ENCODE data around the gene PPIE. TPM values are rescaled to one million over a fixed set of nuclear protein-coding genes. Genes with fewer than 3 reads are reported as not detected.

The PPIE gene
- polyA plus RNA-seq (2013, experiment 1 of 4) = 52.0 TPM
- 50.3 TPM for polyA plus RNA-seq (2013, experiment 2 of 4)
- polyA plus RNA-seq (2013, experiment 3 of 4) = 47.1 TPM
- 52.8 TPM for polyA plus RNA-seq (2013, experiment 4 of 4)

DNA sequence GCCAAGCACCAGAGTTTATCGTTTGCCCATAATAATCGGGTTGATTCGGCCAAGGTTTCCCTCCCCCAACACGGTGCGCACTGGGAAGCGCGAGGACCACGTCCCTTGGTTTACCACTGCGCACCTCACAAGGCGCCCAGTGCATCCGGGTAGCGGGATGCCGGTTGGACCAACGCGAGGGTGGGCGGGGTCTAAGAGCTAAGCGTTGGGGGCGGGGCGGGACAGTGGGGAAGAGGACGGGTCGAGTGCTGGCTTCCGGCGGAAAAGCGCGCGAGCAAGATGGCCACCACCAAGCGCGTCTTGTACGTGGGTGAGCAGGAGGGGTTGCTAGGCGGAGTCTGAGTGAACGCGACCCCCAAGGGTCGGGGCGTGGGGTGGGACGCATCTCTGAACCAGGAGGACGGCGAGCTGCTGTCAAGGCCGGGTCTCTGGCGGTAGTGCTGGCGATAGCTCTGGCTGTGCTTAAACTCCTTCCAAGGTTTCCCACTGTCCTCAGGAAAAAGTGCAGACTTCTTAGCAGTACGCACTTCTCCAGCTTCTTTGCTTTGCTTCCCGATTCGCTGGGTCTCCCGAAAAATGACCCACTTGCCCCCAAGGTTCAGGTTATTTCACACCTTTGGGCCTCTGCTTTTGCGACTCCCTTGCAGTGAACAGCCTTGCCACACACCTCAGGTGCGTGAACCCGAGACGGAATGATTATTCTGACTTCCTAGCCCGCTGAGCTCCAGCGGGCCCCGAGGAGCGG is at the start of gene PPIE:
TSS of gene PPIE (plus strand) at position 261 of the 745 bp plus-strand sequence. CDS start at position 280, 19 bp downstream.
- 1 to 2% methylated on average over 52 of the region's 52 CpGs for whole genome bisulfite sequencing, 2 experiments

GRCh38 chr1:39689214-39689613 is 49.5 kb upstream of the PPIE start:
- Histone ChIP-seq H3K27me3 (ENCODE audit: control insufficient read depth, insufficient read depth, low read length, poor library complexity, severe bottlenecking) (peaks cover 97% of the 10 kb centered on the region), H3K4me1 (ENCODE audit: control insufficient read depth, insufficient read depth, low read length) (peaks cover 13% of the 10 kb centered on the region), H3K27ac (ENCODE audit: insufficient read depth, low read depth, low read length, poor library complexity, severe bottlenecking) (no peak overlapping the region), H3K4me3 (ENCODE audit: insufficient read depth, low read depth, low read length) (no peak overlapping the region), H3K9me3 (ENCODE audit: control insufficient read depth, low read length) (no peaks in the 10 kb centered on the region), H3K36me3 (ENCODE audit: control insufficient read depth, insufficient read depth, low read length) (no peaks in the 10 kb centered on the region)
- WGBS, 2 experiments = 71 to 82% methylated on average over 2 of the region's 2 CpGs

More for the DNA sequence above, at the start of gene PPIE:
- Histone ChIP-seq H3K27me3 (ENCODE audit: control insufficient read depth, insufficient read depth, low read length, poor library complexity, severe bottlenecking) (peaks cover 43% of the 10 kb centered on the region), H3K27ac (ENCODE audit: insufficient read depth, low read depth, low read length, poor library complexity, severe bottlenecking) (no peak within 1 kb of the TSS), H3K36me3 (ENCODE audit: control insufficient read depth, insufficient read depth, low read length) (peaks cover 10% of the 10 kb centered on the region), H3K4me1 (ENCODE audit: control insufficient read depth, insufficient read depth, low read length) (peaks cover 3% of the 10 kb centered on the region), H3K9me3 (ENCODE audit: control insufficient read depth, low read length) (no peaks in the 10 kb centered on the region), H3K4me3 (ENCODE audit: insufficient read depth, low read depth, low read length) (peak within 1 kb of the TSS; percentile 84)

GRCh38 chr1:39689635-39690034 is 49.0 kb upstream of the PPIE start:
- Histone ChIP-seq H3K27ac (ENCODE audit: insufficient read depth, low read depth, low read length, poor library complexity, severe bottlenecking) (no peak overlapping the region), H3K36me3 (ENCODE audit: control insufficient read depth, insufficient read depth, low read length) (no peaks in the 10 kb centered on the region), H3K27me3 (ENCODE audit: control insufficient read depth, insufficient read depth, low read length, poor library complexity, severe bottlenecking) (peaks cover 97% of the 10 kb centered on the region), H3K4me1 (ENCODE audit: control insufficient read depth, insufficient read depth, low read length) (peaks cover 13% of the 10 kb centered on the region), H3K9me3 (ENCODE audit: control insufficient read depth, low read length) (no peaks in the 10 kb centered on the region), H3K4me3 (ENCODE audit: insufficient read depth, low read depth, low read length) (no peak overlapping the region)

DNA sequence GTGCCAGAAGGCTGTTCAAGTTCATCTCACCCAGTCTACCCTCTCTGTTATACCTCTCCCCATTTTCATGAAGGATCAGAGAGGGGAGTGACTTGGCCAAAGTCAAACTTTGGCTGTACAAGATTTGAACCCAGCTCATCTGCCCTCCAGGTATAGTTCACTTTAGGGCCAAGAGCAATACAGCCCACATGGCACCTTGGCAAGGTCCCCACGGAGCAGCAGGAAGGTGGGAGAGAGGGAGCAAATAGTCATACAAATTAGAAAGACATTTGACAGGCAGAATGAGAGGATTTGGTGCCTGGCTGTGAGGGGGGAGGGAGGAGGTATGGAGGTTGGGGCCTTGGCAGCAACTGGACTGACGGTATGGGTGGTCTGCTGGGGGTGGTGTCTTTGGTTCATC is 48.5 kb upstream of the PPIE start:
- Histone ChIP-seq H3K36me3 (ENCODE audit: control insufficient read depth, insufficient read depth, low read length) (no peaks in the 10 kb centered on the region), H3K4me3 (ENCODE audit: insufficient read depth, low read depth, low read length) (no peak overlapping the region), H3K9me3 (ENCODE audit: control insufficient read depth, low read length) (no peaks in the 10 kb centered on the region), H3K4me1 (ENCODE audit: control insufficient read depth, insufficient read depth, low read length) (peaks cover 13% of the 10 kb centered on the region), H3K27me3 (ENCODE audit: control insufficient read depth, insufficient read depth, low read length, poor library complexity, severe bottlenecking) (peaks cover 97% of the 10 kb centered on the region), H3K27ac (ENCODE audit: insufficient read depth, low read depth, low read length, poor library complexity, severe bottlenecking) (no peak overlapping the region)
- 13 to 15% methylated on average over 2 of the region's 2 CpGs for WGBS, 2 experiments

- Histone ChIP-seq H3K9me3 (ENCODE audit: control insufficient read depth, low read length) (no peaks in the 10 kb centered on the region), H3K27me3 (ENCODE audit: control insufficient read depth, insufficient read depth, low read length, poor library complexity, severe bottlenecking) (peaks cover 99% of the 10 kb centered on the region), H3K36me3 (ENCODE audit: control insufficient read depth, insufficient read depth, low read length) (no peaks in the 10 kb centered on the region), H3K27ac (ENCODE audit: insufficient read depth, low read depth, low read length, poor library complexity, severe bottlenecking) (no peak overlapping the region), H3K4me3 (ENCODE audit: insufficient read depth, low read depth, low read length) (peak overlapping the region; percentile 11), H3K4me1 (ENCODE audit: control insufficient read depth, insufficient read depth, low read length) (peaks cover 13% of the 10 kb centered on the region)
- WGBS, 2 experiments = 17 to 20% methylated on average over 28 of the region's 28 CpGs
Observed at GRCh38 chr1:39690794-39691382, 47.8 kb upstream of the PPIE start.

GRCh38 chr1:39691383-39692151 is 47.1 kb upstream of the PPIE start, which contains the start of gene HPCAL4:
TSS of gene HPCAL4 (minus strand) at chr1:39691433. CDS start at chr1:39684603, 6,830 bp downstream.
- Histone ChIP-seq H3K4me3 (ENCODE audit: insufficient read depth, low read depth, low read length) (peak within 1 kb of the TSS; percentile 22), H3K36me3 (ENCODE audit: control insufficient read depth, insufficient read depth, low read length) (no peaks in the 10 kb centered on the region), H3K27me3 (ENCODE audit: control insufficient read depth, insufficient read depth, low read length, poor library complexity, severe bottlenecking) (peaks cover 100% of the 10 kb centered on the region), H3K27ac (ENCODE audit: insufficient read depth, low read depth, low read length, poor library complexity, severe bottlenecking) (no peak within 1 kb of the TSS), H3K4me1 (ENCODE audit: control insufficient read depth, insufficient read depth, low read length) (peaks cover 13% of the 10 kb centered on the region), H3K9me3 (ENCODE audit: control insufficient read depth, low read length) (no peaks in the 10 kb centered on the region)
- 6 to 8% methylated on average over 42 to 45 of the region's 47 CpGs for WGBS, 2 experiments

- H3K9me3 ChIP-seq (ENCODE audit: control insufficient read depth, low read length) = no peaks in the 10 kb centered on the region
- peaks cover 13% of the 10 kb centered on the region for H3K4me1 ChIP-seq (ENCODE audit: control insufficient read depth, insufficient read depth, low read length)
- H3K4me3 ChIP-seq (ENCODE audit: insufficient read depth, low read depth, low read length) = no peak overlapping the region
- peaks cover 100% of the 10 kb centered on the region for H3K27me3 ChIP-seq (ENCODE audit: control insufficient read depth, insufficient read depth, low read length, poor library complexity, severe bottlenecking)
- H3K27ac ChIP-seq (ENCODE audit: insufficient read depth, low read depth, low read length, poor library complexity, severe bottlenecking) = no peak overlapping the region
- 13 to 14% methylated on average over 56 of the region's 56 CpGs for WGBS, 2 experiments
- no peaks in the 10 kb centered on the region for H3K36me3 ChIP-seq (ENCODE audit: control insufficient read depth, insufficient read depth, low read length)
Observed at GRCh38 chr1:39692152-39693074, 46.3 kb upstream of the PPIE start.

GRCh38 chr1:39694026-39694425 is 44.7 kb upstream of the PPIE start:
- 87 to 88% methylated on average over 1 of the region's 1 CpG for WGBS, 2 experiments
- no peak overlapping the region for H3K27ac ChIP-seq (ENCODE audit: insufficient read depth, low read depth, low read length, poor library complexity, severe bottlenecking)
- H3K9me3 ChIP-seq (ENCODE audit: control insufficient read depth, low read length) = no peaks in the 10 kb centered on the region
- no peak overlapping the region for H3K4me3 ChIP-seq (ENCODE audit: insufficient read depth, low read depth, low read length)
- no peaks in the 10 kb centered on the region for H3K36me3 ChIP-seq (ENCODE audit: control insufficient read depth, insufficient read depth, low read length)
- H3K27me3 ChIP-seq (ENCODE audit: control insufficient read depth, insufficient read depth, low read length, poor library complexity, severe bottlenecking) = peaks cover 100% of the 10 kb centered on the region
- H3K4me1 ChIP-seq (ENCODE audit: control insufficient read depth, insufficient read depth, low read length) = peaks cover 13% of the 10 kb centered on the region

GRCh38 chr1:39695016-39695415 is 43.7 kb upstream of the PPIE start:
- no peak overlapping the region for H3K4me3 ChIP-seq (ENCODE audit: insufficient read depth, low read depth, low read length)
- H3K36me3 ChIP-seq (ENCODE audit: control insufficient read depth, insufficient read depth, low read length) = no peaks in the 10 kb centered on the region
- H3K9me3 ChIP-seq (ENCODE audit: control insufficient read depth, low read length) = no peaks in the 10 kb centered on the region
- 0 to 19% methylated on average over 1 of the region's 1 CpG for WGBS, 2 experiments
- no peak overlapping the region for H3K27ac ChIP-seq (ENCODE audit: insufficient read depth, low read depth, low read length, poor library complexity, severe bottlenecking)
- peaks cover 5% of the 10 kb centered on the region for H3K4me1 ChIP-seq (ENCODE audit: control insufficient read depth, insufficient read depth, low read length)
- peaks cover 100% of the 10 kb centered on the region for H3K27me3 ChIP-seq (ENCODE audit: control insufficient read depth, insufficient read depth, low read length, poor library complexity, severe bottlenecking)

Measured in ectodermal cell (in vitro differentiated cells).